ENCODE results near the gene UAP1L1. TPM values are rescaled to one million over a fixed set of nuclear protein-coding genes. Genes with fewer than 3 reads are reported as not detected.

UAP1L1 gene
- polyA plus RNA-seq, 1 donor (not counting 4 experiments of a cell fraction or from before 2014, with no cell fraction given) = 2.7 TPM

DNA sequence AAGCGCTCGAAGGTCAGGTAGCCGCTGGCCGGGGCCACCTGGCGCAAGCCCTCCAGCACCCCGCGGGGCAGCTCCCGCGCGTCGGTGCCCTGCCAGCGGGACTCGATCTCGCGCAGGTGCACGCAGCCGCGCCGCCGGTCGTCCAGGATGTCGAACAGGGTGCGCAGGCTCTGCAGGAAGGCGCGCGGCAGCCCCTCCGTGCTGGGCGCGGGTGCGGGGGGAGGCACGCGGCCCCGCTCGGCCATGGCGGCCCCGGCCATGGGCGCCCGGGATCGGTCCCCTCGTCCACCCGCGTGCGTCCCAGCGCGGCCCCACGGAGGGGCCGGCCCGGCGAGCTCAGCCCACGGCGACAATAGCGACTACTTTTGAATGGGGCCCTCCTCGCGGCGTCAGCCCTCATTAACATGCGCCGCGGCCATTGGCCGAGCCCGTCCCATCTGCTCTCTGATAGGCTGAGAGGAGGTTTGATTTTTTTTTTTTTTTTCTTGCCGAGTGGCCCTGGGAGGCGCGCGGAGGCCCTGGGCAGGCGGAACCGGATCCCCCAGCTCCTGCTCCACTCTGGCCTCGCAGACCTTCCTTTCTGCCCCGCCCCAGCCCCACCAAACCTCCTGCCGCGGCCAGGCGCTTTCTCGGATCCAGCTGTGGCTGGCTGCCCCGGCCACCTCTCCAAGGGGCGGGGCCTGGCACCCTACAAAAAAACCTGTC, 7.0 kb upstream of the UAP1L1 start, which contains the start of gene SAPCD2:
Gene SAPCD2 (minus strand): TSS at position 357 of the 705 bp plus-strand sequence. CDS start 97 bp downstream, at position 260.
- FAIRE-seq = no peak

GRCh38 chr9:137070906-137071275, 6.4 kb upstream of the UAP1L1 start:
- Histone ChIP-seq H3K4me1 (ENCODE audit: control insufficient read depth, extremely low read depth, insufficient read depth, low read length) (peaks cover 13% of the 10 kb centered on the region), H3K27me3 (ENCODE audit: control insufficient read depth, extremely low read depth, insufficient read depth, low read length) (no peaks in the 10 kb centered on the region), H3K79me2 (ENCODE audit: control insufficient read depth, insufficient read depth, low read length) (no peaks in the 10 kb centered on the region), H3K9me1 (ENCODE audit: control insufficient read depth, extremely low read depth, insufficient read depth, low read length) (no peaks in the 10 kb centered on the region), H3K4me2 (ENCODE audit: control insufficient read depth, extremely low read depth, insufficient read depth, low read depth, low read length) (peak overlapping the region; percentile 70), H4K20me1 (ENCODE audit: control insufficient read depth, extremely low read depth, insufficient read depth, low read length) (no peaks in the 10 kb centered on the region), H3K36me3 (ENCODE audit: control insufficient read depth in 2 of 2, extremely low read depth in 1 of 2, insufficient read depth in 2 of 2, low read length in 2 of 2) (no peaks in the 10 kb centered on the region), H3K27ac (ENCODE audit: control insufficient read depth, insufficient read depth, low read length) (no peak overlapping the region), H3K9me3 (ENCODE audit: control insufficient read depth, low read depth, low read length) (no peaks in the 10 kb centered on the region), H2AFZ (ENCODE audit: control insufficient read depth, low read length) (no peak overlapping the region), H3K9ac (ENCODE audit: control insufficient read depth, extremely low read depth, insufficient read depth, low read length) (peak overlapping the region; percentile 28), H3K4me3 (ENCODE audit: control insufficient read depth in 2 of 3, extremely low read depth in 1 of 3, insufficient read depth in 2 of 3, low read depth in 1 of 3, low read length in 3 of 3) (peak overlapping the region; percentile 23 to 64 (median 61))
- FAIRE-seq (no peak), DNase-seq (ENCODE audit: low read depth, low spot score) (no peak)
- dilution Hi-C loops (cut with MboI; ENCODE audit: extremely low pct_ligation_motif_present, low sequenced_read_pairs) = no loop called here
- TF ChIP-seq CTCF (optimal IDR thresholded peaks at IDR 0.05 in 1 of 3, IDR thresholded peaks at IDR 0.05 in 1 of 3, conservative IDR thresholded peaks at IDR 0.05 in 1 of 3; ENCODE audit: extremely low read depth in 1 of 3, insufficient read depth in 2 of 3, low read length in 3 of 3) = no peak
- TF ChIP-seq EZH2 (IDR thresholded peaks at IDR 0.05; ENCODE audit: low read length) = no peak

More for the DNA sequence above, 7.0 kb upstream of the UAP1L1 start, which contains the start of gene SAPCD2:
- Histone ChIP-seq H3K9me1 (ENCODE audit: control insufficient read depth, extremely low read depth, insufficient read depth, low read length) (no peaks in the 10 kb centered on the region), H3K27ac (ENCODE audit: control insufficient read depth, insufficient read depth, low read length) (no peak within 1 kb of the TSS), H2AFZ (ENCODE audit: control insufficient read depth, low read length) (peak within 1 kb of the TSS; percentile 46), H3K36me3 (ENCODE audit: control insufficient read depth in 2 of 2, extremely low read depth in 1 of 2, insufficient read depth in 2 of 2, low read length in 2 of 2) (no peaks in the 10 kb centered on the region), H3K4me2 (ENCODE audit: control insufficient read depth, extremely low read depth, insufficient read depth, low read depth, low read length) (peak within 1 kb of the TSS; percentile 70), H3K9me3 (ENCODE audit: control insufficient read depth, low read depth, low read length) (no peaks in the 10 kb centered on the region), H3K79me2 (ENCODE audit: control insufficient read depth, insufficient read depth, low read length) (no peaks in the 10 kb centered on the region), H4K20me1 (ENCODE audit: control insufficient read depth, extremely low read depth, insufficient read depth, low read length) (no peaks in the 10 kb centered on the region), H3K4me1 (ENCODE audit: control insufficient read depth, extremely low read depth, insufficient read depth, low read length) (peaks cover 12% of the 10 kb centered on the region), H3K4me3 (ENCODE audit: control insufficient read depth in 2 of 3, extremely low read depth in 1 of 3, insufficient read depth in 2 of 3, low read depth in 1 of 3, low read length in 3 of 3) (peak within 1 kb of the TSS; percentile 23 to 64 (median 61)), H3K27me3 (ENCODE audit: control insufficient read depth, extremely low read depth, insufficient read depth, low read length) (no peaks in the 10 kb centered on the region), H3K9ac (ENCODE audit: control insufficient read depth, extremely low read depth, insufficient read depth, low read length) (peak within 1 kb of the TSS; percentile 28)
- TF ChIP-seq EZH2 (IDR thresholded peaks at IDR 0.05; ENCODE audit: low read length) = no peak
- DNase-seq (ENCODE audit: low read depth, low spot score) = no peak
- dilution Hi-C loops (cut with MboI; ENCODE audit: extremely low pct_ligation_motif_present, low sequenced_read_pairs) = no loop called here

Data from keratinocyte (primary cell).